Osteocyte (in vitro differentiated cells): ENCODE measurements around the gene GNA12. TPM values are rescaled to one million over a fixed set of nuclear protein-coding genes. Genes with fewer than 3 reads are reported as not detected.
A peak's percentile ranks its signal among the peaks of the same experiment; 100 is the strongest.

ENCODE experiments used
- DNase-seq: peaks from one replicate; pipeline ENCODE4 v3.0.0; 2021; ENCODE audit warnings: mixed read lengths; ENCODE audit not compliant: unreplicated experiment; ENCODE audit errors: extremely low spot score
- H3K27ac Mint-ChIP-seq: one replicate; pipeline ENCODE4 v1.8.0; 2021; ENCODE audit warnings: mild to moderate bottlenecking, mixed read lengths; ENCODE audit not compliant: unreplicated experiment
- H3K27me3 Mint-ChIP-seq: one replicate; pipeline ENCODE4 v1.8.0; 2021; ENCODE audit warnings: mixed read lengths; ENCODE audit not compliant: unreplicated experiment
- H3K36me3 Mint-ChIP-seq: one replicate; pipeline ENCODE4 v1.8.0; 2021; ENCODE audit warnings: mixed read lengths; ENCODE audit not compliant: unreplicated experiment
- H3K4me1 Mint-ChIP-seq: one replicate; pipeline ENCODE4 v1.8.0; 2021; ENCODE audit warnings: mixed read lengths; ENCODE audit not compliant: unreplicated experiment
- H3K4me3 Mint-ChIP-seq: one replicate; pipeline ENCODE4 v1.8.0; 2021; ENCODE audit warnings: mild to moderate bottlenecking, moderate library complexity, mixed read lengths; ENCODE audit not compliant: unreplicated experiment
- H3K9me3 Mint-ChIP-seq: one replicate; pipeline ENCODE4 v1.8.0; 2021; ENCODE audit warnings: mixed read lengths; ENCODE audit not compliant: unreplicated experiment
- CTCF ChIP-seq: fragments of 200-600 bp; sonication (generic); IDR thresholded peaks from 2 replicates; pipeline ENCODE4 v1.5.0; 2021; ENCODE audit warnings: antibody characterized with exemption, mild to moderate bottlenecking, moderate library complexity
- total RNA-seq: library from RNA; stranded (reverse); gene quantifications from 2 replicates; pipeline ENCODE4 v1.2.1, GENCODE V29; 2021

GNA12 gene
- total RNA-seq, 1 donor from 2014 or later = 69.5 TPM

GRCh38 chr7:2734751-2735571 lies 109.1 kb downstream of the GNA12 start:
- H3K27me3 Mint-ChIP-seq = no peaks in the 10 kb centered on the region
- H3K4me1 Mint-ChIP-seq = no peaks in the 10 kb centered on the region
- H3K9me3 Mint-ChIP-seq = no peaks in the 10 kb centered on the region
- H3K4me3 Mint-ChIP-seq = no peak overlapping the region
- peaks cover 25% of the 10 kb centered on the region for H3K36me3 Mint-ChIP-seq
- peak; percentile 71 for DNase-seq
- TF ChIP-seq CTCF = no peak
- no peak overlapping the region for H3K27ac Mint-ChIP-seq

GRCh38 chr7:2734084-2734686 lies 109.9 kb downstream of the GNA12 start:
- Mint-ChIP-seq H3K4me3 (no peak overlapping the region), H3K9me3 (no peaks in the 10 kb centered on the region), H3K27ac (peak overlapping the region; percentile 37), H3K36me3 (peaks cover 29% of the 10 kb centered on the region), H3K27me3 (no peaks in the 10 kb centered on the region), H3K4me1 (no peaks in the 10 kb centered on the region)
- peak; percentile 72 for DNase-seq
- no peak for TF ChIP-seq CTCF

GRCh38 chr7:2732959-2733584 lies 111.0 kb downstream of the GNA12 start:
- Mint-ChIP-seq H3K27ac (peak overlapping the region; percentile 4), H3K4me3 (no peak overlapping the region), H3K36me3 (peaks cover 39% of the 10 kb centered on the region), H3K9me3 (no peaks in the 10 kb centered on the region), H3K4me1 (peaks cover 10% of the 10 kb centered on the region), H3K27me3 (no peaks in the 10 kb centered on the region)
- no peak for TF ChIP-seq CTCF
- DNase-seq = peak; percentile 70

- no peak for DNase-seq
- H3K4me1 Mint-ChIP-seq = peaks cover 13% of the 10 kb centered on the region
- no peak for TF ChIP-seq CTCF
- H3K36me3 Mint-ChIP-seq = peaks cover 39% of the 10 kb centered on the region
- no peaks in the 10 kb centered on the region for H3K9me3 Mint-ChIP-seq
- H3K27me3 Mint-ChIP-seq = no peaks in the 10 kb centered on the region
- H3K27ac Mint-ChIP-seq = no peak overlapping the region
- no peak overlapping the region for H3K4me3 Mint-ChIP-seq
Observed at GRCh38 chr7:2732388-2732787, 111.7 kb downstream of the GNA12 start.
